HG03571 (cell line): Measurements from ENCODE around the gene MBNL3.

Experiments used
- ATAC-seq: cut with Tn5 transposase; IDR thresholded peaks from one replicate; pipeline ENCODE4 v1.9.1; 2021; ENCODE audit not compliant: unreplicated experiment

MBNL3 gene

DNA sequence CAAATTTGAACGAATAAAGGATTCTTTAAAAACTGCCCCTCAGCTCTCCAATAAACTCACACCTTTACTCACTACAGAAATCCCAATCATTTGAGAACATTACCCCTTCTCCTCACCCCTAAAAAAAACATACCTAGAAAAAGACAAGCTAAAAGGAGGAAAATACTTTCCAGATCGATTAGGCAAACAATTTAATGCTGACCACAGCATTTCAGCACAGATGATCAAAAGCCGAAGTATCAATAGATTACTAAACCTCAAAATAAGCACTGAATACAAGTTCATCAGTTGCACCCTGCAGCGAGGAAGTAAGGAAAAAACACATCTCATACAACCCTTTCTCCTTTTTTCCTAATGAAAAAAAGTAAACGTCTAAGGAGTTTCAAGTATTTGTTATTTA is 65.5 kb downstream of the MBNL3 start:
- no peak for ATAC-seq

DNA sequence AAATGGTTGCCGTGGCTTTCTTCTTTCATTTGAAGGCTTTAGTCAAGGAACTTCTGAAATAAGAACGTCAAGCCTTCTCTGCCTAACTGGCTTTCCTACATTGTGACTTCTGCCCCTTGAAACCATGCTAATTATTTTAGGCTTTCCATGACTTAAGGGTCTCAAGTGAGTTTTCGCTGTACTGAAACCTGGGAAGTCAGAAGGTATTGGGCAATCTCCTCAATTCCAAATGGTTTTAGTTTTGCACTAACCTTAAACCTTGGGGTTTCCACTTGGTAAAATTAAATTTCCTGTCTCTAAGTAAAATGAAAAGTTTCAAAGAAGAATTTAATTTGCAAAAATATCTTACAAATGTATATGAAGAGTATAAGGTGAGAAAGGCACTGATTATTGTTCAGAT is 73.8 kb downstream of the MBNL3 start:
- no peak for ATAC-seq

DNA sequence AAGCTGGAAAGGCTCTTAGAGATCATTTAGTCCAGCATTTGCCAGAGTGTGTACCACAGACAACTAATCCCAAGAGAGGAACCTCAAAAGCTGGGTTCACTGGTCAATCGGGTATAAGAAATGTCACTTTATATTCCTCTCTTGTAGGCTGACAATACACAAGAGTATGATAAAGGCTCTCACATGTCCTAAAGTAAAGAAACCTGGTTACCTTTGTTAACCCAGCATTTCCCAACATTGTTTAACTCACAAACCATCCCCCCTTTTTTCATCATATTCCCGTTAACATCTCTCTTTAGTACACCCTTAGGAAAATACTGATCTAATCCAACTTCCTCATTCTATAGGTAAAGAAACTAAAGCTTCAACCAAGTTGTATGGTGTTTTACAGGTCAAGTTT is 74.4 kb downstream of the MBNL3 start:
- no peak for ATAC-seq

- ATAC-seq: no peak
These were observed 75.4 kb downstream of the MBNL3 start for GRCh38 chrX:132413459-132413858.

DNA sequence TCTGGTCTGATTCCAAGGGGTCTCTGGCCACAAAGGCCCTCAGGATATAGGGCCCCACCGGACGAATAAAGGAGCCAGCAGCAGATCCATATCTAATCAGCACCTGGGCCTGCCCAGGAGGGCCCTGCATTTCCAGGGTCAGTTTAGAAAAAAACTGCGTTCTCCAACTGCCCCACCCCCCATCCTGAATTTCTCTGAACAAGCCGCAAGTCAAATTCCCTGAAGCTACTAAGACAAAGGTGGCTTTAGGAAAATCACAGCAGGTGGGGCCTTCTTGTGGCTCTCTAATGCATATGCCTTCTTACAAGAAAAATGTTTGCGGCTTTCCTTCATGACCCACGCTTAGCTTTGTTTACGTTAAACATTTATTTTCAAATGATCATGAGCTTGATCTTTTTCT is 76.6 kb downstream of the MBNL3 start:
- ATAC-seq: no peak

DNA sequence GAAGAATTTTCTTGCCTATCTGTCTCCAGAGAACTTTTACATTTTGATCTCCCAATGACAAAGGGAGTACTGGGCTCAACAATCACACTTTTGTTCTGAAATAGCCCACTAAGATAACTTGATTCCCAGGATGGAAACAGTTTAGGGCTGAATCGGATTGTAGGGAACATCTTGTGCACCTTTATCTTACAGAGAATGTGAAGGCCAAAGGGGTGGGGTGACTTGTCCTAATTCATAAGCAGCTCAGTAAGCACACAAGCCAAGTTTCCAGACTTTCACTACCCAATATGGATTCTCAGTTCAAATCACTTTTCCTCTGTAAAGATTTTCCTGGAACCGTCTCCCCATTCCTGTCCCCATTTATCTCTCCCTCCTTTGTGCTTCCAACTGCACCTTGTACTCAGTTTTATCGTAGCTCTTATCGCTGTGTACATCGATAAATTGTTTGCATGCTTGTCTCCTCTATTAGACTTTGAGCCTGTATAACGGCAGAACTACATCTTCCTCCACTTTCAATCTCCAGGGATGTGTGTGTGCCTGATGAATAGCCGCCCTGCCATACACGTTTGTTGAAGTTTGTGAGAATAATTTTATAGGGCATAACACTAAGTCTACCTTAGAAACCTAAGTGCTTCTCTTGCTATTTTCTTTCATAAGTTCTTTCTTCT is 77.4 kb downstream of the MBNL3 start:
- no peak for ATAC-seq

DNA sequence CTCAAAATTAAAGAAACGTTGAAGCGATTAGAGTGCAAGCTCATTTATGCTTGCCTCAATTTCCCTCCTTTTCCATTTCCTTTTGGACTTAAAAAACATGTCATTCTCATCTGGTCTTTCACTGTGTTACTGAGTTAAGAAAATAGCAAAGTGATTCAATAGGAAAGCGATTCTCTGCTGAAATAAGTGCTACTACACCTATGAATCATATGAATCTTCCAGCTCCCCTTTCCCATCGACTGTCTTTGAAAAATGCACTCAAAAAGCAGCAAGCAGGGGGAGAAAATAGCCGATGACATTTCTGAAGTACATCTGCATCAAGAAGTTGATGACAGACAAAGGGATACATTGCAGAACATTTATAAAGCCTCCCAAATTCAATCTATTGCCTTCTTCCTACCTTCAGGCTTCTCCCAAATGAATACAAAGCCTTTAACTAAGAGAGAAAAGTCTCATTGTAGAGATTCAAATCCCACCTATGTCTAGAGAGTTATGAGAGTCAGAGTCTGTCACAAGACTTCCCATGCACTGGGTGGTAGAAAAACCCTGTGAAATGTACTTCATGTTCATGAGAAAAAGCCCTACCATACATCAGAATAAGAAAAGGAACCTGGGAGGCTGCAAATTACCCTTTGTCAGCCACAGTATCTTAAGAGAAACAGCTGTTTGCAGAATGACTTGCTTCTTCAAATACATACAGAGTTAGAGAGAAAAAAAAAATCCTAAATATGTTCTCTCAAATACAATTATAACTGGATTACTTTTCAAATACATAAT is 78.9 kb downstream of the MBNL3 start:
- no peak for ATAC-seq

DNA sequence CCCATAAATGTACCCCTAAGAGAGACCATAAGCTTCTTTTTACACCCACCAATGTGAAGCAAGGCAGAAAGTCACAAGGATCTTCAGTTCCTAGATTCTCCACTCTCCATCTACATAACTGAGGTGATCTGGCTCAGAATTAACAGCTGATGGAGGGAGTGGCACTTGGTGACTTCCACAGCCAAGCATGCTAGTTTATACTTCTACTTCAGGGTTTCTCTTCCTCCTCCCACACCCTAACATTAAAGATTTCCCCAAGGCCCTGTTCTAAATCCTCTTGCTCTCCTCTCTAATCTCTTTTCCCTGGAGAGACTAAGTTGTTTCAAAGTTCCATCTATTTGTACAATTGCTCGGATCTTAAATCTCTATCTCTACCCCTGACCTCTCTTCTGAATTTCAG is 81.1 kb downstream of the MBNL3 start:
- no peak for ATAC-seq

- no peak for ATAC-seq
These were observed 82.7 kb downstream of the MBNL3 start for GRCh38 chrX:132406106-132406505.

- no peak for ATAC-seq
These were observed 84.6 kb downstream of the MBNL3 start for GRCh38 chrX:132404266-132404665.

DNA sequence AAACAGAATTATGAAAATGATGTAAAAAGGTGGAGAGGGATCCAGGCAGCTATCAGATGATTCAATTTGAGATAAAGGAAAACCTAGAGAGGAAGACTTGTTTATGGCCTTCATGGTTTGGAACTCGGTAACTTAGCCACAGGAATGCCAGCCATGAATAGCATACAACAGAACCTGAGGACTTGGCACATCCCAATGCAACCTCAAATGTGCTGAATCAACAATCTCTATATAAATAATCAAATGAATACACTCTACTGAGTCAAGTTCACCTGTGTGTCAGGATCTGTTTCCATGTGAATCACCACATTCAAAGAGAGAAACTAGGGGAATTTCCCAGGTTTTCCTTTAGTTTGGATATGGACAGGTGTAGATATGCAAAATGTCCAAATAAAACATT is 86.9 kb downstream of the MBNL3 start:
- no peak for ATAC-seq

DNA sequence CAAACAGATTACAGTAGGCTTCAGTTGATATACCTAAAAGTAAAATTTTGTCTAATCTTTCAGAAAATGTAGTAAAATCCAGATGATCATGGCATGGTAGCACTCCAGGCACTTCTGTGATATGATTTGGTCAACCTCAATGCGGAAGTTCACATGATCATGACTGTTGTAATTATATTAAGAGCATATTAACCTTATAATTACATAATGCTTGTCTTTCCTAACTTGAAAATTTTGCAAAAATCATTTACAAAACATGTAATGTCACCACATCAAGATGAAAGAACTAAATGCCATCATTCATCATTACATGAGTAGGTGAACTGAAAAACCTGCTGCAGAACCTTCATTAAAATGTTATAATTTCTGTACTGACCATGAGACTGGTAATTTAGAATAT is 88.1 kb downstream of the MBNL3 start:
- no peak for ATAC-seq

DNA sequence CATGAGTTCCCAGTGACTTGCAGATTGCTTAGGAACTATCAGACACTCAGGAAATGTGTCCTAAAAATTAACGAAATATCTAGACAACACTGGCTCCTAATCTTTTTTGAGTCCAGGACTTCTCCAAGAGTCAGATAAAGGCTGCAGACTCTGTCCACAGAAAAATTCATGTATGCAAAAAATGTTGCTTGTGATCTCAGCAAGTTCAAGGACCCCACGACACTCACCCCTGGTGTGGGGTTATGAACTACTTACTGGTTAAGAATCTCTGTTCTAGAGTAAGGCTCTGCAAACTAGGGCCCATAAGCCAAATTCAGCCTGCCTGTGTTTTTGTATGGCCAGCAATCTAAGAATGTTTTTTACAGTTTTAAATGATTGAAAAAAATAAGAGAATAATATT is 93.2 kb downstream of the MBNL3 start:
- ATAC-seq: no peak

GRCh38 chrX:132395026-132395425 is 93.8 kb downstream of the MBNL3 start:
- no peak for ATAC-seq

DNA sequence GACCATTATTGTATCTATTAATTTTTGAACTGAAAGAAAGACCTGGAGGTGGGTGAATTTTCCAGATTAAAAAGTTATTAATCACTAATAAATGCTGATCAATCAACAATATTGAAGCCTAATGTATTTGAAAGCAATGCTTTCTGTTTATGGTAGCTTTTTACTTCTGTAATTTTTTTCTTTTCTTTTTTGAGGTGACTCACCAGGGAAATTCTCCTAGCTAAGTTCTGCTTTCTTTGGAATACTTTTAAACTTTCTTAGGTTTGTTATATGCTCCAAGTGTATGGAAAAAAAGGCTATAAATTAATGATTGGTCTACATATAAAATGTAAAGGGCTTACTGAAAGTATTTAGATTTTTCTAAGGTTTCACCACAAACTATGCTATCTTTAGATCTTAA is 94.2 kb downstream of the MBNL3 start:
- no peak for ATAC-seq

GRCh38 chrX:132393992-132394391 is 94.8 kb downstream of the MBNL3 start:
- ATAC-seq: no peak

DNA sequence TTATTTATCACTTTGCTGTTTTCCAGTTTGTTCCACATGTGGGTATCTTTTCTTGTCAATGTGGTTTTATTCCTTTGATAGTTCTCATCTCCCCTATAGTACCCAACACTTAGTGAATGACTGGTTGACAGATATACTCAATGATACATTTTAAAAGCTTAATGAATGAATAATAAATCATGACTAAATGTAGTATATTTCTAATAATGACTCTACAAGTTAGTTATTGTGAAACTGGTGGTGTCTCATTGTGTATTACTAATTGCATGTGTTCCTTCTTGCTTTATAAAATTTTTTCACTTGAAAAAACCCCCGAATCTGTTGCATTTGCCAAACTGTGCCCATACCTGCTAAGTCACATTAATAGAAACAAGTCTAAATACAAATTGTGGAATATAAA is 95.4 kb downstream of the MBNL3 start:
- no peak for ATAC-seq

GRCh38 chrX:132393085-132393484 is 95.8 kb downstream of the MBNL3 start:
- no peak for ATAC-seq

GRCh38 chrX:132390792-132391191 is 98.0 kb downstream of the MBNL3 start:
- ATAC-seq: no peak

GRCh38 chrX:132389480-132389879 is 99.4 kb downstream of the MBNL3 start:
- no peak for ATAC-seq

GRCh38 chrX:132388371-132388770 is 100.5 kb downstream of the MBNL3 start:
- no peak for ATAC-seq

GRCh38 chrX:132384301-132384700 is 104.5 kb downstream of the MBNL3 start:
- ATAC-seq: no peak

DNA sequence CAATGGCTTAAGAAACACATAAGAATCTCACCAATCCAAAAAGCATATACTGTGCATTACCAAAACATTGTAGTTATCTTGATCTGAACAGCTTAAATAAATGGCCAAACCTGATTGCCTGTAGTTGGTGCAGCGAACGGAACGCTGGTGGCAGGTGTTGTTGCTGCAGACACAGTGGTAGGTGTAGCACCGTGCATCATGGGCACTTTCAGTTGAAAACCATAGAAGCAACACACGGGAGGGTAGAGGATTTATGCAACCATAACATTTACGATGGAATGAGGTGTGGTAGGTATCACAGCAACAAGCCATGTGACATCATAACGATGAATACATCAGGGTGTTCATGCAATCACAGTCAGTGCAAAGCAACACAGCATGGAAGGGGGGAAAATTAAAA is 106.8 kb downstream of the MBNL3 start:
- ATAC-seq: no peak
